Left ventricle myocardium inferior (tissue), 1 donor: Measurements from ENCODE around the gene MAPKAPK2. TPM values are rescaled to one million over a fixed set of nuclear protein-coding genes. Genes with fewer than 3 reads are reported as not detected.
A peak's percentile ranks its signal among the peaks of the same experiment; 100 is the strongest.

Source experiments
- DNase-seq: peaks from one replicate; pipeline ENCODE4 v3.0.0-alpha.2; 2020
- H3K27ac ChIP-seq: fragments of 200-600 bp; replicated peaks from 2 replicates; pipeline ENCODE4 v1.8.0; 2021
- H3K27me3 ChIP-seq: fragments of 200-600 bp; 2 replicates; pipeline ENCODE4 v1.8.0; 2021; ENCODE audit warnings: low read depth
- H3K36me3 ChIP-seq: fragments of 200-600 bp; 2 replicates; pipeline ENCODE4 v1.8.0; 2021
- H3K4me1 ChIP-seq: fragments of 200-600 bp; 2 replicates; pipeline ENCODE4 v1.8.0; 2021
- H3K4me3 ChIP-seq: fragments of 200-600 bp; 2 replicates; pipeline ENCODE4 v1.8.0; 2021; ENCODE audit warnings: mild to moderate bottlenecking, moderate library complexity
- H3K9me3 ChIP-seq: fragments of 200-600 bp; replicated peaks from 2 replicates; pipeline ENCODE4 v1.8.0; 2021
- intact Hi-C: fragments of 100-400 bp; cut with micrococcal nuclease; formaldehyde crosslinking; loops from one replicate; pipeline ENCODE4 v1.11.0; 2022
- total RNA-seq: library from RNA; stranded (reverse); fragmentation: NEBNext Ultra II Directional; extraction: Animal tissue kit (Norgen Biotek cat#: 25700); gene quantifications from one replicate; pipeline ENCODE4 v1.2.1, GENCODE V29; 2021
- TF ChIP-seq, protein P1 (sequence below): fragments of 200-600 bp; IDR thresholded peaks from 2 replicates; pipeline ENCODE4 v1.8.0; 2021; ENCODE audit warnings: antibody characterized with exemption, mild to moderate bottlenecking, borderline replicate concordance
- donor health status: DM: no; HTN: yes; CAD: no; lungs with severe emphysema.

MAPKAPK2 gene
- total RNA-seq, 1 donor from 2014 or later = 215 TPM

DNA sequence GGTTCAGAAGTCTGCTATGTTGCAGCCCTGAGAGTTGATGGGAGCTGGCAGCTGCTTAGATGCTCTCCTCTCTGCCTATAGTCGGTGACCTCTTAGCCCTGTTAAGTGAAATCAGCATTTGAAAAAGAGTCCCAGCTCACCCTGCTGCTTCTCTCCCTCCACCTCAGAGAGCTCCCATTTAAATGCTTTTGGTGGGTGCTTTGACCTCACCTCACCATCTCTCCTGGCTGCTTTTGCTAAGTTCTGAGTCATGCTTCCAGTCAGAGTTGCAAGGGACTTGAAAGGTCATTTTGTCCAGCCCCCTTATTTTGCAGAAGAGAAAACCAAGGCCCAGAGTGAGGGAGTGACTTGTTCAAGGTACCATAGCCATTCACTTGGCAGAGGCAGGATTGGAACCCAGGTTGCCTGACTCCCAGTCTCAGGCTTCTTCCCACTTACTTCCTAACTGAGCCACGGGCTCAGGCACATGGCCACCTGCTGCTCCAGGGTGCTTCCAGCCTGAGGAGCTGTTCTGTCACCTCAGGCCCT, 3.3 kb downstream of the MAPKAPK2 start:
- Histone ChIP-seq H3K36me3 (no peaks in the 10 kb centered on the region), H3K9me3 (no peaks in the 10 kb centered on the region), H3K4me3 (peak overlapping the region; percentile 85), H3K27me3 (no peaks in the 10 kb centered on the region), H3K27ac (peak overlapping the region; percentile 97), H3K4me1 (peaks cover 84% of the 10 kb centered on the region)
- TF ChIP-seq, protein P1, sequence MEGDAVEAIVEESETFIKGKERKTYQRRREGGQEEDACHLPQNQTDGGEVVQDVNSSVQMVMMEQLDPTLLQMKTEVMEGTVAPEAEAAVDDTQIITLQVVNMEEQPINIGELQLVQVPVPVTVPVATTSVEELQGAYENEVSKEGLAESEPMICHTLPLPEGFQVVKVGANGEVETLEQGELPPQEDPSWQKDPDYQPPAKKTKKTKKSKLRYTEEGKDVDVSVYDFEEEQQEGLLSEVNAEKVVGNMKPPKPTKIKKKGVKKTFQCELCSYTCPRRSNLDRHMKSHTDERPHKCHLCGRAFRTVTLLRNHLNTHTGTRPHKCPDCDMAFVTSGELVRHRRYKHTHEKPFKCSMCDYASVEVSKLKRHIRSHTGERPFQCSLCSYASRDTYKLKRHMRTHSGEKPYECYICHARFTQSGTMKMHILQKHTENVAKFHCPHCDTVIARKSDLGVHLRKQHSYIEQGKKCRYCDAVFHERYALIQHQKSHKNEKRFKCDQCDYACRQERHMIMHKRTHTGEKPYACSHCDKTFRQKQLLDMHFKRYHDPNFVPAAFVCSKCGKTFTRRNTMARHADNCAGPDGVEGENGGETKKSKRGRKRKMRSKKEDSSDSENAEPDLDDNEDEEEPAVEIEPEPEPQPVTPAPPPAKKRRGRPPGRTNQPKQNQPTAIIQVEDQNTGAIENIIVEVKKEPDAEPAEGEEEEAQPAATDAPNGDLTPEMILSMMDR = no peak
- no peak for DNase-seq
- intact Hi-C loops = no loop called here

DNA sequence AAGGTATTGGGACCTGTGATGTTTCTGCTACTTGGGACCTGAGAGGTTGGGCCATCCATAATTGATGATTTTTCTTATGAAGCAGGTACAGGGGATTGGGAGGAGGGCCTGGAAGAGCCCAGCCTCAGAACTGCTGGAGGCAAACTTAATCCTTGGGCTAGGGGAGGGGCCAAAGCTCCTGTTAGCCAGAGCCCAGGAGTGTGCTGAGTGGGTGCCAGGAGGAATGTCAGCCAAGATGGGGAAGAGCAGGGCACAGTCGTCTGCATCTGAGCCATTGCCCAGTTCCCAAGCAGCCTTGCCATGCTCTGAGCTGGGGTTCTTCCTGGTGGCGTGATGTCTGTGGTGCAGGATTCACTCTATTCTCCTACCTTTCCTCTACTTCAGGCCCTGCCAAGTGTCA, 5.8 kb downstream of the MAPKAPK2 start:
- intact Hi-C loops = no loop called here
- H3K9me3 ChIP-seq = no peaks in the 10 kb centered on the region
- peak overlapping the region; percentile 46 for H3K4me3 ChIP-seq
- peak; percentile 74 for DNase-seq
- TF ChIP-seq, protein P1 = no peak
- no peaks in the 10 kb centered on the region for H3K27me3 ChIP-seq
- H3K36me3 ChIP-seq = no peaks in the 10 kb centered on the region
- H3K27ac ChIP-seq = peak overlapping the region; percentile 97
- H3K4me1 ChIP-seq = peaks cover 100% of the 10 kb centered on the region

- intact Hi-C loops = no loop called here
- Histone ChIP-seq H3K27ac (peak overlapping the region; percentile 97), H3K36me3 (no peaks in the 10 kb centered on the region), H3K27me3 (no peaks in the 10 kb centered on the region), H3K4me1 (peaks cover 100% of the 10 kb centered on the region), H3K9me3 (no peaks in the 10 kb centered on the region), H3K4me3 (peak overlapping the region; percentile 46)
- TF ChIP-seq, protein P1 = no peak
- no peak for DNase-seq
These were observed 6.9 kb downstream of the MAPKAPK2 start for GRCh38 chr1:206691604-206692003.

DNA sequence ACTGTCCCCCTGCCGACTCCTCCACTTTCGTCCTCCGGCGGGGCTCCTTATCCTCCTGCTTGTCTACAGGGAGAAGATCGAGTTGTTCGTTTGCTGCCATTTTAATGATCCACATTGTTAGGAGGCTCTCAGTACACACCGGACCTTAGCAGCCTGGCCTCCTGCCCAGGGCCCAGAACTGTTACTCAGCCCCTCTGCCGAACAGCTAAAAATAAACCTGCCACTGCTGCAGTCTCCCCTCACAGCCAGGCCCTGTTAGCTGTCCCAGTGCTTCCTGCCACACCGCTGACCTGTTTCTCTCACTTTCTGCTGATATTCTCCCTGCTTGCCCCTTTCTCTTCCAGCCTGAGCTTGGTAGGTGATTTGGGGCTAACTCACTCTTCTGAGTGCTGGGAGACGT, 8.3 kb downstream of the MAPKAPK2 start:
- Histone ChIP-seq H3K27me3 (no peaks in the 10 kb centered on the region), H3K9me3 (no peaks in the 10 kb centered on the region), H3K36me3 (peaks cover 5% of the 10 kb centered on the region), H3K4me3 (peak overlapping the region; percentile 46), H3K27ac (peak overlapping the region; percentile 97), H3K4me1 (peaks cover 100% of the 10 kb centered on the region)
- intact Hi-C loops = no loop called here
- peak; percentile 90 for DNase-seq
- TF ChIP-seq, protein P1 = no peak

DNA sequence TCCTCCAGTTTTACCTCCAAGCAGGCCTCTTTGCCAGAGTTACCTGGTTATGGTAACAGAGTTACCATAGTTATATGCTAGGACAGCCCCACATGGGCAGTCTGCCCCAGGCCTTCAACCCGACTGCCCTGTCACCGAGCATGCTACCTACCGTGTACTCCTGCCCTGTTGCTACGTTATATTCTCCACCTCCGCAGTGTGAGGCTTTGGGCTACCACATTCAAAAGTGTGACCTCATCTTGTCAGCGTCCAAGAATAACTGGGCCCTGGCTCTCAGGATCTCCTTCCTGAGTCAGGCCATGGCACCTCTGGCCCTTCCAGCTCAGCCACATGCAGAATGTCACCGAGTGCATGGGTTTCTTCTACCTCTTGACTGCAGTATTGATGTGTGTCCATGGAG, 8.9 kb downstream of the MAPKAPK2 start:
- H3K36me3 ChIP-seq = peaks cover 8% of the 10 kb centered on the region
- peak overlapping the region; percentile 97 for H3K27ac ChIP-seq
- H3K4me3 ChIP-seq = peak overlapping the region; percentile 46
- no peaks in the 10 kb centered on the region for H3K9me3 ChIP-seq
- intact Hi-C loops = no loop called here
- peaks cover 100% of the 10 kb centered on the region for H3K4me1 ChIP-seq
- H3K27me3 ChIP-seq = no peaks in the 10 kb centered on the region
- DNase-seq = no peak
- TF ChIP-seq, protein P1 = no peak
